Stimulated activated naive B cell treated with anti-CD40 and anti-IgM and Interleukin-4, amounts not matched to agents 10 μg/mL and 1 μg/mL and 100 μg/mL, for 72 hours (primary cell): Measurements from ENCODE around the gene SOX5.
"Not testable (repeated sequence)": the region's sequence is repeated elsewhere in the genome, so short reads cannot be mapped to it uniquely, and the experiment has no call there.

Experiments used
- ATAC-seq, 2 donors: fragments of 150-1000 bp; cut with Tn5 transposase; replicated peaks; 2 replicates each; pipeline ENCODE4 v1.10.0; 2021; ENCODE audit warnings: moderate library complexity in 1 of 2
- DNase-seq: peaks from one replicate; pipeline ENCODE4 v3.0.0; 2021
- H3K27ac Mint-ChIP-seq: one replicate; pipeline ENCODE4 v1.8.0; 2022; ENCODE audit warnings: mild to moderate bottlenecking, mixed read lengths
- H3K27me3 Mint-ChIP-seq, 2 donors: one replicate each; pipeline ENCODE4 v1.8.0; 2022; ENCODE audit warnings: mixed read lengths in 2 of 2
- H3K36me3 Mint-ChIP-seq, 2 donors: one replicate each; pipeline ENCODE4 v1.8.0; 2022; ENCODE audit warnings: mixed read lengths in 2 of 2, mild to moderate bottlenecking in 1 of 2
- H3K4me1 Mint-ChIP-seq, 2 donors: one replicate each; pipeline ENCODE4 v1.8.0; 2022; ENCODE audit warnings: mixed read lengths in 2 of 2, mild to moderate bottlenecking in 1 of 2
- H3K4me3 Mint-ChIP-seq, 2 donors: one replicate each; pipeline ENCODE4 v1.8.0; 2022; ENCODE audit warnings: mild to moderate bottlenecking in 2 of 2, mixed read lengths in 2 of 2, moderate library complexity in 1 of 2
- H3K9me3 Mint-ChIP-seq, 2 donors: one replicate each; pipeline ENCODE4 v1.8.0; 2022; ENCODE audit warnings: mixed read lengths in 2 of 2, mild to moderate bottlenecking in 1 of 2

The SOX5 gene

GRCh38 chr12:23843958-23844357 is 105.5 kb downstream of the SOX5 start:
- Mint-ChIP-seq H3K27ac (no peak overlapping the region), H3K36me3 (no peaks in the 10 kb centered on the region), H3K4me1 (no peaks in the 10 kb centered on the region), H3K27me3 (no peaks in the 10 kb centered on the region), H3K4me3 (no peak overlapping the region), H3K9me3 (no peaks in the 10 kb centered on the region)
- ATAC-seq, result no peak
- no peak for DNase-seq

GRCh38 chr12:23834076-23834475 is 115.4 kb downstream of the SOX5 start:
- Mint-ChIP-seq H3K36me3 (no peaks in the 10 kb centered on the region), H3K9me3 (no peaks in the 10 kb centered on the region), H3K27me3 (no peaks in the 10 kb centered on the region), H3K4me3 (no peak overlapping the region), H3K27ac (no peak overlapping the region), H3K4me1 (peaks cover 2 to 7% of the 10 kb centered on the region in 2 donors)
- DNase-seq (no peak), ATAC-seq (no peak)

- DNase-seq (peak; percentile 3), ATAC-seq (peak; percentile 55 to 62)
- Mint-ChIP-seq H3K27me3 (no peaks in the 10 kb centered on the region), H3K36me3 (no peaks in the 10 kb centered on the region), H3K27ac (no peak overlapping the region), H3K9me3 (no peaks in the 10 kb centered on the region), H3K4me3 (peak overlapping the region in 1 of 2 donors; percentile 35), H3K4me1 (peaks cover 2 to 7% of the 10 kb centered on the region in 2 donors)
Measured at GRCh38 chr12:23831739-23832138, 117.7 kb downstream of the SOX5 start.

GRCh38 chr12:23830210-23830609 is 119.3 kb downstream of the SOX5 start:
- peaks cover 2 to 7% of the 10 kb centered on the region in 2 donors for H3K4me1 Mint-ChIP-seq
- no peaks in the 10 kb centered on the region for H3K9me3 Mint-ChIP-seq
- no peaks in the 10 kb centered on the region for H3K36me3 Mint-ChIP-seq
- H3K27me3 Mint-ChIP-seq, result no peaks in the 10 kb centered on the region
- ATAC-seq (no peak), DNase-seq (no peak)
- no peak overlapping the region for H3K4me3 Mint-ChIP-seq
- H3K27ac Mint-ChIP-seq, result no peak overlapping the region

- no peak overlapping the region for H3K27ac Mint-ChIP-seq
- H3K9me3 Mint-ChIP-seq, result peaks cover 0 to 6% of the 10 kb centered on the region in 2 donors
- H3K4me1 Mint-ChIP-seq, result peaks cover 2 to 7% of the 10 kb centered on the region in 2 donors
- H3K4me3 Mint-ChIP-seq, result no peak overlapping the region
- no peak for DNase-seq
- no peaks in the 10 kb centered on the region for H3K27me3 Mint-ChIP-seq
- no peaks in the 10 kb centered on the region for H3K36me3 Mint-ChIP-seq
- ATAC-seq, result no peak
Measured at GRCh38 chr12:23827353-23827752, 122.1 kb downstream of the SOX5 start.

GRCh38 chr12:23825124-23825523 is 124.3 kb downstream of the SOX5 start:
- not testable (repeated sequence) for H3K4me1 Mint-ChIP-seq, H3K4me3 Mint-ChIP-seq, DNase-seq, ATAC-seq, H3K27me3 Mint-ChIP-seq, H3K36me3 Mint-ChIP-seq, H3K9me3 Mint-ChIP-seq, H3K27ac Mint-ChIP-seq

- Mint-ChIP-seq H3K4me1 (no peaks in the 10 kb centered on the region), H3K27ac (no peak overlapping the region), H3K4me3 (no peak overlapping the region), H3K9me3 (peaks cover 0 to 6% of the 10 kb centered on the region in 2 donors), H3K27me3 (no peaks in the 10 kb centered on the region), H3K36me3 (no peaks in the 10 kb centered on the region)
- no peak for ATAC-seq
- no peak for DNase-seq
Measured at GRCh38 chr12:23824358-23824757, 125.1 kb downstream of the SOX5 start.

- not testable (repeated sequence) for H3K9me3 Mint-ChIP-seq, H3K4me1 Mint-ChIP-seq, H3K4me3 Mint-ChIP-seq, DNase-seq, H3K27me3 Mint-ChIP-seq, H3K36me3 Mint-ChIP-seq, ATAC-seq, H3K27ac Mint-ChIP-seq
Measured at GRCh38 chr12:23822883-23823282, 126.6 kb downstream of the SOX5 start.

GRCh38 chr12:23817345-23817744 is 132.1 kb downstream of the SOX5 start:
- DNase-seq (no peak), ATAC-seq (no peak)
- H3K36me3 Mint-ChIP-seq, result no peaks in the 10 kb centered on the region
- no peak overlapping the region for H3K4me3 Mint-ChIP-seq
- no peak overlapping the region for H3K27ac Mint-ChIP-seq
- H3K4me1 Mint-ChIP-seq, result no peaks in the 10 kb centered on the region
- no peaks in the 10 kb centered on the region for H3K9me3 Mint-ChIP-seq
- no peaks in the 10 kb centered on the region for H3K27me3 Mint-ChIP-seq

GRCh38 chr12:23816394-23816851 is 133.0 kb downstream of the SOX5 start:
- Mint-ChIP-seq H3K36me3 (no peaks in the 10 kb centered on the region), H3K27ac (no peak overlapping the region), H3K4me3 (no peak overlapping the region), H3K9me3 (no peaks in the 10 kb centered on the region), H3K4me1 (no peaks in the 10 kb centered on the region), H3K27me3 (no peaks in the 10 kb centered on the region)
- ATAC-seq (no peak), DNase-seq (no peak)

- H3K36me3 Mint-ChIP-seq, result no peaks in the 10 kb centered on the region
- no peaks in the 10 kb centered on the region for H3K9me3 Mint-ChIP-seq
- DNase-seq (no peak), ATAC-seq (no peak)
- no peaks in the 10 kb centered on the region for H3K4me1 Mint-ChIP-seq
- H3K27ac Mint-ChIP-seq, result no peak overlapping the region
- H3K4me3 Mint-ChIP-seq, result no peak overlapping the region
- H3K27me3 Mint-ChIP-seq, result no peaks in the 10 kb centered on the region
Measured at GRCh38 chr12:23815810-23816209, 133.7 kb downstream of the SOX5 start.

GRCh38 chr12:23813206-23813605 is 136.3 kb downstream of the SOX5 start:
- Mint-ChIP-seq H3K4me3 (no peak overlapping the region), H3K36me3 (no peaks in the 10 kb centered on the region), H3K9me3 (no peaks in the 10 kb centered on the region), H3K27me3 (no peaks in the 10 kb centered on the region), H3K27ac (no peak overlapping the region), H3K4me1 (no peaks in the 10 kb centered on the region)
- ATAC-seq, result no peak
- DNase-seq, result no peak

GRCh38 chr12:23810329-23810902 is 139.1 kb downstream of the SOX5 start:
- Mint-ChIP-seq H3K27me3 (no peaks in the 10 kb centered on the region), H3K27ac (no peak overlapping the region), H3K36me3 (no peaks in the 10 kb centered on the region), H3K4me1 (no peaks in the 10 kb centered on the region), H3K9me3 (no peaks in the 10 kb centered on the region), H3K4me3 (no peak overlapping the region)
- DNase-seq (no peak), ATAC-seq (no peak)

GRCh38 chr12:23803540-23803939 is 145.9 kb downstream of the SOX5 start:
- ATAC-seq (no peak), DNase-seq (no peak)
- H3K27me3 Mint-ChIP-seq, result no peaks in the 10 kb centered on the region

GRCh38 chr12:23795494-23795893 is 154.0 kb downstream of the SOX5 start:
- Mint-ChIP-seq H3K27me3 (no peaks in the 10 kb centered on the region), H3K4me3 (no peak overlapping the region)

More at GRCh38 chr12:23803540-23803939, 145.9 kb downstream of the SOX5 start:
- Mint-ChIP-seq H3K9me3 (no peaks in the 10 kb centered on the region), H3K4me1 (no peaks in the 10 kb centered on the region), H3K27ac (no peak overlapping the region), H3K4me3 (no peak overlapping the region), H3K36me3 (no peaks in the 10 kb centered on the region)

GRCh38 chr12:23781118-23781517 is 168.4 kb downstream of the SOX5 start:
- Mint-ChIP-seq H3K27ac (no peak overlapping the region), H3K4me1 (no peaks in the 10 kb centered on the region), H3K9me3 (no peaks in the 10 kb centered on the region), H3K27me3 (no peaks in the 10 kb centered on the region), H3K36me3 (no peaks in the 10 kb centered on the region), H3K4me3 (no peak overlapping the region)
- no peak for DNase-seq
- ATAC-seq, result no peak

More at GRCh38 chr12:23795494-23795893, 154.0 kb downstream of the SOX5 start:
- DNase-seq, result no peak
- no peaks in the 10 kb centered on the region for H3K9me3 Mint-ChIP-seq
- ATAC-seq, result no peak
- no peaks in the 10 kb centered on the region for H3K36me3 Mint-ChIP-seq
- no peak overlapping the region for H3K27ac Mint-ChIP-seq
- no peaks in the 10 kb centered on the region for H3K4me1 Mint-ChIP-seq
